NOMO-1 treated with dmso at 0.1 percent for 144 hours (cell line): ENCODE data around the gene TICRR.
"Not testable (repeated sequence)": the region's sequence is repeated elsewhere in the genome, so short reads cannot be mapped to it uniquely, and the experiment has no call there.

ENCODE experiments used
- DNase-seq: peaks from one replicate; lab custom pipeline; 2025; ENCODE audit not compliant: unreplicated experiment; lab: John Stamatoyannopoulos, UW

The TICRR gene

DNA sequence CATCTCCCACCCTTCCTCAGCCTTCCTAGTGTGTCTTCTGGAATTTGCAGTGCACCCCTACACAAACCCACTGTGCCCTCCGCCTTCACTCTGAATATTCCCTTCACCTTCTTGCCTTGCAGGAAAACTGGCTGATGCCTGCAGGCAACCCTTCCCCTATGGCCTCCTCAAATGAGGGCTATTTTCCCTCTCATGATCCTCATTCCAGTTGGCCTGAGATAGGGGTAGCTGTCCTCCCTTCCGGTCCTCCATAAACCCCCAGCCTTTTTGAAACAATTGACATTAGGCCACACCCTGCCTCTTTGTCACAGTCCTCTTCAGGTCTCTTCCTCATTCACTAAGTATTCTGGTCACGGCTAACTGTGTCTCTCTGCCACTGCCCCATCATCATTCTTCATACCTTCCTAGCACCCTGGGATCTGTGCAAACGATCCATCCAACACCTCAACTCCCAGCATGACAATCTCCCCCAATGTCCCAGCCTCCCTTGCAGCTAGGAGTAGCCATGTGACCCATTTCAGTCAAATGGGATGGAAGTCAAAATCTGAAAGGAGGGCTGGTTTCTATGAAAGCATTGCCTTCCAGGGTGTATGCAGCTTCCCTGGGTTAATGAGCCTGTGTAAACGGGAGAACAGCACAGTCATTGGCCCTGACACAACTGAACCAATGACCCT lies 8.5 kb upstream of the TICRR start:
- DNase-seq = no peak

DNA sequence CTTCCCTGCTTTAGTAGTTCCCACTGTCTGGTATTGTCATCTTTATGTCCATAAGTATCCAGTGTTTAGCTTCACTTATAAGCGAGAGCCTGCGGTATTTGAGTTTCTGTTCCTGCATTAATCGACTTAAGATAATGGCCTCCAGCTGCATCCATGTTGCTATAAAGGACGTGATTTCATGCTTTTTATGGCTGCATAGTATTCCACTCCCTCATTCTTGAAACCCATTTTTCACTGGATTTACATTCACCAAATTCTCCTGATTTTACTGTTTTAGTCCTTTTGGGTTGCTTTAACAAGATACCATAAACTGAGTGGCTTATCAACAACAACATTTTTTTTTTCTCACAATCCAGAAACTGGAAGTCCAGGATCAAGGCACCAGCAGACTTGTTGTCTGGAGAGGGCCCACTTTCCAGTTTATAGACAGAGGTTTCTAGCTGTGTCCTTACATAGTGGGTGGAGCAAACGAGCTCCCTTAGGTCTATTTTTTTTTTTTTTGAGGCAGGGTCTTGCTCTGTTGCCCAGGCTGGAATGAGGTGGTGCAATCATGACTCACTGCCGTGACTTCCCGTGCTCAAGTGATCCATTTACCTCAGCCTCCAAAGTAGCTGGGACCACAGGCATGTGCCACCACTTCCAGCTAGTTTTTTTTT lies 6.1 kb upstream of the TICRR start:
- no peak for DNase-seq

- DNase-seq = no peak
Measured at GRCh38 chr15:89575656-89576416, 567 bp downstream of the TICRR start.

DNA sequence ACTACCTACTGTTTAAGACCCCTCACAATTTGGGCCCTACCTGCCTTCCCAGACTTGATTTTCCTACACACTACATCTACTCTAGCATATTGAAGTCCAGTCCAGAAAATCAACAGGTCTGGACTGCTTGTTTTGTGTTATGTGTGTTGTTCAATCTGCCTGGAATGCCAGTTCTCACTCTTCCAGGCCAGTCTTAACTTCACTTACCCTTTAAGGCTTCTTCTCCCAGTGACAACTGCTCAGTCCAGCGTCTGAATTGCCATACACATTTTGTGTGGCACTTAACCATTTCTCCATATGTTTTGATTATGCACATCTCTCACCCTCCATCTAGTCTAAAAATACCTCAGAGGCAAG lies 1.1 kb downstream of the TICRR start:
- DNase-seq = no peak

GRCh38 chr15:89577776-89578115 lies 2.5 kb downstream of the TICRR start:
- DNase-seq = no peak

GRCh38 chr15:89578146-89578545 lies 2.9 kb downstream of the TICRR start:
- DNase-seq = no peak

DNA sequence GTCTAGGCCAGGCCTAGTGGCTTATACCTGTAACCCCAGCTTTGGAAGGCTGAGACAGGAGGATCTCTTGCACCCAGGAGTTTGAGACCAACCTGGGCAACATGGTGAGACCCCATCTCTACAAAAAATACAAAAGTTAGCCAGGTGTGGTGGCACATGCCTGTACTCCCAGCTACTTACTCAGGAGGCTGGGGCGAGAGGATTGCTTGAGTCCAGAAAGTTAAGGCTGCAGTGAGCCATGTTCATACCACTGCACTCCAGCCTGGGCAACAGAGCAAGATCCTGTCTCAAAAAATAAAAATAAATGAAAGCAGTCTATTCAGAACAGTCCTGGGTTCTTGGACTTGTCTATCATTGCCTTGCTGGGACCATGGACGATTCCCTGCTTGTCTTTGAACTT lies 5.5 kb downstream of the TICRR start:
- not testable (repeated sequence) for DNase-seq

- no peak for DNase-seq
Measured at GRCh38 chr15:89586651-89587050, 11.4 kb downstream of the TICRR start.

- no peak for DNase-seq
Measured at GRCh38 chr15:89587955-89588354, 12.7 kb downstream of the TICRR start.

- DNase-seq = no peak
Measured at GRCh38 chr15:89591834-89592233, 16.6 kb downstream of the TICRR start.

- no peak for DNase-seq
Measured at GRCh38 chr15:89593018-89593417, 17.7 kb downstream of the TICRR start.

- DNase-seq = no peak
Measured at GRCh38 chr15:89599021-89599420, 23.8 kb downstream of the TICRR start.

- DNase-seq = no peak
Measured at GRCh38 chr15:89611317-89611716, 36.0 kb downstream of the TICRR start.

DNA sequence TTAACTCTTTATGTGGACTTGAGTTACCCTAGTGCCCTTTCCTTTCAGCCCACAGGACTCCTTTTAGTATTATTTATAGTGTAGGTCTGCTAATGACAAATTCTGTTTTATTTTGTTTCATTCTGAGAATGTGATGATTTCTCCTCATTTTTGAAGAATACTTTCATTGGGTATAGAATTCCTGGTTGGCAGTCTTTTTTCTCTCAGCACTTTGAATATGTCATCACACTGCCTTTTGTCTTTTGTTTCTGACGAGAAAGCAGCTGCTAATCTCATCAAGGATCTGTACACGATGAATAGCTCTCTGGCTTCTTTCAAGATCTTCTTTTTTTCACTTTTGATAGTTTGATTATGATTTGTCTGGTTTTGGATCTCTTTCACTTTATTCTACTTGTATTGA lies 37.8 kb downstream of the TICRR start:
- no peak for DNase-seq

DNA sequence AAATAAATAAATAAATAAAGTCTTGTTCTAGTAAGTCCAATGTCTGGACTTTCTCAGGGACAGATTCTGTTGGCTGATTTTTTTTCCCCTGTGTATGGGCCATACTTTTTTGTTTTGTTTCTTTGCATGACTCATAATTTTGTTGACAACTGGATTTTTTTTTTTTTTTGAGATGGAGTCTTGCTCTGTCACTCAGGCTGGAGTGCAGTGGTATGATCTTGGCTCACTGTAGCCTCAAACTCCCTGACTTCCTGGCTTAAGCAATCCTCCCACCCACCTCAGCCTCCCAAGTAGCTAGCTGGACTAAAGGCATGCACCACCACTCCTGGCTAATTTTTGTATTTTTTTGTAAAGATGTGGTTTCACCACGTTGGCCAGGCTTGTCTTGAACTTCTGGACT lies 38.9 kb downstream of the TICRR start:
- no peak for DNase-seq

GRCh38 chr15:89615135-89615534 lies 39.9 kb downstream of the TICRR start:
- DNase-seq = no peak

DNA sequence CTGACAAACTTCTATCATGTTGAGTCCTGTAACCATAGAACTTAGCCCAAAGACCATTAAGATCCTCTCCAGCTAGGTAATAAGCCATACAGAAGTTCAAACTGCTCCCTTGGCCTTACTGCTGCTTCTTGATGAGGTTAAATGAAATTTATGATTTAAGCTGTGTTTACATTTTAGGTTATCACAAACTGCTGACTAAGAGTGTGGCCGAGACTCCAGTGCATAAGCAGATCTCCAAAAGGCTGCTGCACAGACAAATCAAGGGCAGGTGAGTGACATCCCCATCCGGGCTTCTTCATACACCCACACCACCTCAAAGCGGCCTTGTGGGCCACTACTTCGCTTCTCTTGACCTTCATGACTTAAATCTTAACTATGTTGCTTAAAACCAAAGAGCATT lies 41.0 kb downstream of the TICRR start:
- DNase-seq = no peak

GRCh38 chr15:89621547-89621946 lies 46.3 kb downstream of the TICRR start:
- DNase-seq = no peak

DNA sequence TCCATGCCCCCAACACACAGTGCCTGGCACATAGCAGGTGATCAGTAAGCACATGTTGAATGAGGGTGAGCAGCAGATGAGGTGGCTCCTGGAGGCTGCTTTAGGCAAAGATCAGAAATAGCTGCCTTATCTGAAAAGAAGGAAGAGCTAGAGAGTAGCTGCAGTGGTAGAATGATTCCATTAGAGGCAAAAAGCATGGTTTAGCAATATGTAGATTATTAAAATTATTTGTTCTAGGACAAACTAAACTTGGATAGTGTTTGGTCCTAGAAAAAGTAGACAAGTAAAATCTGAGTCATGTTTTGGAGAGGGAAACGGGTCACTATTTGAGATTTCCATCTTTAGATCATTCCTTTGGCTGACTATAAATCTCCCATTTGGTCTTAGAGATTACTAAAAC lies 47.9 kb downstream of the TICRR start:
- DNase-seq = no peak

- DNase-seq = no peak
Measured at GRCh38 chr15:89625716-89626115, 50.4 kb downstream of the TICRR start.

- DNase-seq = no peak
Measured at GRCh38 chr15:89627256-89627970, 52.1 kb downstream of the TICRR start.

DNA sequence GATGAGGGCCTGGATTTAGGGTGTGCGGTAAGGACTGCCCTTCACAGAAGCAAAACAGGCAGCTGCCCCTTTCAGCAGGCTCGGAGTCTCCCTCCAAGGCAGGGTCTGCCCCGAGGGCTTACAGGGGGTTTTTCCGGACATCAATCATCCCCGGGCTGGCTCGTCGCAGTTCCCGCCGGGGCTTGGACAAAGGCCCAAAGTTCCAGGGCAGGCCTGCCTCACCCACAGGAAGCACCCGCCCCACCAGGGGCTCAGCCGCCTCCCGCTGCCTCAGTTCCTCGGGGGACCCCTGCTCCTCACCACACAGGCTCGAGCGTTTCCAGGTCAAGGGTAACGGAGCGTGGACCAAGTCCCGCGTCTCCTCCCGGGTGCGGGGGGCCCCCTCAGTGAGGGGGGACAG lies 53.0 kb downstream of the TICRR start:
- DNase-seq = no peak
